ENCODE measurements around the gene ZNF23.

Gene ZNF23

DNA sequence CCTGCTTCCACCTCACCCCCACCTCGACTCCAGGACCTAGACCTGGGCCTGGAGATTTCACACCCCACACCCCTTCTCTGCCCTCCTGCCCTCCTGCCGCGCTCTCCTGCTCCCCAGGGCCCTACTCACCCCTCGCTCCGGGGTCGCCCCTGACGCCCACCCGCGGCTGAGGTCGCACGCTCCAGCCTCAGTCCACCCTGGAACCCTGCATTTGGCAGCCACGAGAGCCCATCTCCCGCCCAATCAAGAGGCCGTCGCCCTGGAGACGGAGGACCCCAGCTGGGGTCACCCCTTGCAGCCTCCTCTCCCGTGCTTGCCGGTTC is 36.3 kb downstream of the ZNF23 start:
- no peak for DNase-seq

- no peak for DNase-seq
Measured at GRCh38 chr16:71424626-71425025, 37.4 kb downstream of the ZNF23 start.

GRCh38 chr16:71423865-71424264 is 38.2 kb downstream of the ZNF23 start:
- DNase-seq: no peak

DNA sequence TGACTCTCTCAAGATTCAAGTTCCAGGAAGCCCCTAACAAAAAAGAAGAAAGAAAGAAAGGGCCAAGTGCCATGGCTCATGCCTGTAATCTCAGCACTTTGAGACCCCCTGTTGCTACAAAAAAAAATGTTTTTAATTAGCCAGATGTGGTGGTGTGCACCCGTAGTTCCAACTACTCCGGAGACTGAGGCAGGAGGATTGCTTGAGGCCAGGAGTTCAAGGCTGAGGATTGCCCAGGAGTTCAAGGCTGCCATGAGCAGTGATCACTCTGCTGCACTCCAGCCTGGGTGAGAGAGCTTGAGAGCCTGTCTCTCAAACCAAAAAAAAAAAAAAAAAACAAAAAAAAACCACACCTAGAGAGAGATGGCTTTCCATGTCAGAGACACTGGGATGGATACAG is 39.0 kb downstream of the ZNF23 start:
- DNase-seq: no peak

- DNase-seq: no peak
Measured at GRCh38 chr16:71421911-71422310, 40.1 kb downstream of the ZNF23 start.

- DNase-seq: no peak
Measured at GRCh38 chr16:71414038-71414437, 48.0 kb downstream of the ZNF23 start.

GRCh38 chr16:71413341-71413740 is 48.7 kb downstream of the ZNF23 start:
- DNase-seq: no peak

DNA sequence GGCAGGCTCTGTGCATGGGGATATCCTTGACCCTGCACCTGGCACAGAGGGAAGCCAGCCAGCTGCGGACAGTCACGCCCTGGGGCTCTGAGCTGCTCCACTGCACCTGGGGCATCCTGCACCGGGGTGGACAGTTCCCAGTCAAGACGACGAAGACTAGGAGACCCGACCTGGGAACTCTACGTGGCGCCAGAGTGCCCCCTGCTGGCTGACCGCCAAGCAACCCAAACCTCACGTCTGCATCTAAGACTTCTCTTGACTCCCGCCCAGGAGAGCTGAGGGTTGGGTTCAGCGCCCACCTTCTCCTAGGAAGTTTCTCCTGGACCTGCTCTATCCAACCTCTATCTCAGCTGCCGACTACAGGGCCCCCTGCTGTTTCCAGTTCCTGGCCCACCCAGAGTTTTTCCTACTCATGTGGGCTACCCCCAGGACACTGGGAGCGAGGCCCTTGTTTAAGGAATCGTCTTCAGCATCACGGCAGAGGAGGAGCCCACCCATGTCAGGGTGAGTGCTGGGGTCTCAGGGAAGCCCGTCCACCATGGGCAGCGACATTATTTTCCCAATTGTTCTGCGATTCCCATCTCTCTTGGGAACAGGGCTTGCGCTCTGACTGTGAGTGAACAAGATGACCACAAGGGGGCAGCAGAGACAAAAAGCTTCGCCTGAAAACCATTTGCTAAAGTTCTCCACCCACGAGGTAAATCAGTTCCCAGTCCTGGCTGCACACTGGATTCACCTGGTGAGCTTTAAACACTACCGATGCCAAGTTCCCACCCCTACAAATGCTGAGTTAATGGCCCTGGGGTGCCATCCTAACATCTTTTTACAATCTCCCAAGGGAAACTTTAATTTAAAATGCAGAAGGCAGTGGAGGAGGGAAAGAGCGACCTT is 49.5 kb downstream of the ZNF23 start:
- peak; percentile 66 for DNase-seq

DNA sequence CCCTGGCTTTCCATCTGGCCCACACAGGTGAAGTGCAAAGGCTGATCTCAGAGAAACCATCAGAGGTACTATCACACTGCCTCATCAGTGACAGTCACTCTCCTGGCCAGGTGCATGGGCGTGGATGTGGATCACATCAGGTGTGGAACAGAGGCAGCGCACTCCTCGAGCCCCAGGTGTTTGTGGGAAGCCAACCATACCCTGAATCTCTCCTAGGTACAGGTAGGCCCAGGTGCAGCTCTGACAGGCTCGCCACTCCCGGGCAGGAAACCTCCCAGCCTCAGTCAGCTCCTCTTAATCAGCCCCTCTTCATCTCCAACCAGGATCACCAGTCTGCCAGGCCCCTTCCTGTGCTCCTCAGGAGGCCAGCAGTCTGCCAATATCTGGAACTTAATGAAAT is 51.9 kb downstream of the ZNF23 start:
- no peak for DNase-seq

- no peak for DNase-seq
Measured at GRCh38 chr16:71409011-71409775, 52.9 kb downstream of the ZNF23 start.

- no peak for DNase-seq
Measured at GRCh38 chr16:71408536-71408935, 53.5 kb downstream of the ZNF23 start.

GRCh38 chr16:71407731-71408130 is 54.3 kb downstream of the ZNF23 start:
- DNase-seq: no peak

- DNase-seq: no peak
Measured at GRCh38 chr16:71406724-71407123, 55.3 kb downstream of the ZNF23 start.

- DNase-seq: no peak
Measured at GRCh38 chr16:71406316-71406715, 55.7 kb downstream of the ZNF23 start.

DNA sequence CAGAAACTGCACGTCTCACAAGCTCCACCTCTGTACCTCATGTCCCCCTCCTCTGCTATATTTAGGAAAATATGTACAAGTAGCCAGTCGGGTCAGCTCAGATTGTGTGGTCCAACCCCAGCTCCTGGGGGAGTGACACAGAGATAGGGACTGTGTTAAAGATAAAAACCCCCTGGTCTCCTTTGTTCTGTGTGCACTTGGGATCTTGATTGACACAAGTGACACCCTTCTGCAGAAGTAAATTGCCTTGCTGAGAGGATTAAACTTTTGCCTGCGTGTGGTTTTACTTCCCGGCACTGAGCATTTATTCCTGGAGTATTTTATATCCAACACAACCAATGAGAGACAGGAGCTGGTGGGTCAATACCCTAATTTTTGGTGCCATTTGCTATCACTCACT is 57.7 kb downstream of the ZNF23 start:
- DNase-seq: no peak

DNA sequence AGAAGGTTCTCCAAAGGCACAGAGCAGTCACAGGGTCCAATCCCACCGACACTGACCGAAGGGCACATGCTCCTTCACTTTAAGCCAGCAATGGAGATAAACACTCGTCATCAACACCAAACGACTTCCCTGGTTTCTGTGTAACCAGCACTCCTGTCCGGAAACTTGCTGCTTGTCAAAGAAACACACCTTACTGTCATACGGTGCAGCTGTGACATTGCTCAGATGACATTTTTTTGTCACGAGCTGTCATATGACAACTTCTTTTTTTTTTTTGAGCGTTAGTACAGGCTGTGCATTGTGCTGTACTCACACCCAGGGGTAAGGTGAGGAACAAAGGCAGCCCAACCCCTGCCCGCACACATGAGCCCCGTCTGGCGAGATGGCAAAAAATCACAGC is 59.4 kb downstream of the ZNF23 start:
- no peak for DNase-seq

DNA sequence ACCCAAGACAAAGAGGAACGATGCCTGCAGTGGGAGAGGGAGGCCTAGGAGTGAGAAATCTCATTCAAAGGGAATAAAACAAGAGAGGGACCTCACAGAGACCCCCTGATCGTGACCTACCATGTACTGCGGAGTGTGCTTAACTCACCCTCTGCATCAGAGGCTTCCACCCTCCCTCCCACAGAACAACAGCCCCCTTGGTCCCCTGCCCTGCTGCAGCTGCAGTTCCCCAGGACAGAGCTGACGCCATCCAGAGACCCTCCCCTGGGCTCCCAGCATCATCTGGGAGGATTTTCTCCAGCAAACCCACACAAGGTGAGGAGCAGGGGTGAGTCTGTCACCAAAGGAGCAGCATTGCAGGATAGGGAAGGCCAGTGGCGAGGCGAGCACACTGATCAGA is 60.0 kb downstream of the ZNF23 start:
- no peak for DNase-seq

GRCh38 chr16:71399801-71400563 is 62.1 kb downstream of the ZNF23 start:
- no peak for DNase-seq
